Common myeloid progenitor, CD34-positive (primary cell): ENCODE results near the gene SSNA1.
A peak's percentile ranks its signal among the peaks of the same experiment; 100 is the strongest.

Experiments used
- CTCF ChIA-PET: fragments of 350-600 bp; sonication (Branson Sonifier 250); formaldehyde crosslinking; loops from one replicate; lab custom pipeline; 2021; ENCODE audit warnings: antibody characterized with exemption; lab: Charles Lee
- POLR2A ChIA-PET: fragments of 350-600 bp; sonication (Branson Sonifier 250); formaldehyde crosslinking; loops from one replicate; lab custom pipeline; 2021; ENCODE audit warnings: antibody characterized with exemption; lab: Charles Lee
- DNase-seq, 3 donors: peaks; one replicate each; pipeline versions ENCODE4 v3.0.0 to v3.0.0-alpha.2; 2013
- H3K27ac ChIP-seq, 2 experiments: 1 replicate in 1 of 2; 2 replicates in 1 of 2; pipeline ENCODE4 v1.7.0; 2013; ENCODE audit warnings: inconsistent platforms in 2 of 2, low read length in 2 of 2, mild to moderate bottlenecking in 2 of 2, low read depth in 1 of 2, moderate library complexity in 1 of 2; ENCODE audit not compliant: severe bottlenecking in 2 of 2, insufficient read depth in 1 of 2, poor library complexity in 1 of 2
- H3K27me3 ChIP-seq, 5 experiments: replicated peaks in 2 of 5; 1 replicate in 3 of 5; 2 replicates in 2 of 5; pipeline versions ENCODE4 v1.6.1 to v1.7.0; 2013; ENCODE audit warnings: low read length in 4 of 5, mild to moderate bottlenecking in 2 of 5, moderate library complexity in 2 of 5, inconsistent platforms in 1 of 5; ENCODE audit not compliant: insufficient read depth in 5 of 5, control insufficient read depth in 4 of 5
- H3K36me3 ChIP-seq, 4 experiments: 1 replicate in 2 of 4; 2 replicates in 2 of 4; pipeline versions ENCODE4 v1.6.1 to v1.7.0; 2013; ENCODE audit warnings: low read length in 3 of 4, control low read depth in 1 of 4, mild to moderate bottlenecking in 1 of 4; ENCODE audit not compliant: control insufficient read depth in 4 of 4, insufficient read depth in 4 of 4
- H3K4me1 ChIP-seq, 4 experiments: 1 replicate in 3 of 4; 2 replicates in 1 of 4; pipeline versions ENCODE4 v1.6.1 to v1.7.1; 2013; ENCODE audit warnings: low read length in 3 of 4, mild to moderate bottlenecking in 3 of 4, control low read depth in 1 of 4, inconsistent platforms in 1 of 4, moderate library complexity in 1 of 4; ENCODE audit not compliant: control insufficient read depth in 4 of 4, insufficient read depth in 4 of 4; ENCODE audit errors: control extremely low read depth in 1 of 4
- H3K4me3 ChIP-seq, 7 experiments: 1 replicate in 4 of 7; 2 replicates in 3 of 7; pipeline versions ENCODE4 v1.5.1 to v1.7.0; 2013; ENCODE audit warnings: mild to moderate bottlenecking in 7 of 7, low read length in 6 of 7, moderate library complexity in 6 of 7, inconsistent platforms in 2 of 7, low read depth in 2 of 7, control low read depth in 1 of 7; ENCODE audit not compliant: insufficient read depth in 4 of 7, control insufficient read depth in 1 of 7; ENCODE audit errors: extremely low read depth in 1 of 7
- H3K9me3 ChIP-seq, 5 experiments: 1 replicate in 4 of 5; 2 replicates in 1 of 5; pipeline versions ENCODE4 v1.6.1 to v1.7.1; 2013; ENCODE audit warnings: low read length in 4 of 5, mild to moderate bottlenecking in 2 of 5, inconsistent platforms in 1 of 5, low read depth in 1 of 5, moderate library complexity in 1 of 5; ENCODE audit not compliant: control insufficient read depth in 4 of 5, insufficient read depth in 2 of 5; ENCODE audit errors: control extremely low read depth in 1 of 5
- WGBS: methylation state at CpG from one replicate; pipeline ENCODE4 v1.1.5; 2013; ENCODE audit not compliant: insufficient coverage; 5-methylcytosine and 5-hydroxymethylcytosine counted together

Gene SSNA1

DNA sequence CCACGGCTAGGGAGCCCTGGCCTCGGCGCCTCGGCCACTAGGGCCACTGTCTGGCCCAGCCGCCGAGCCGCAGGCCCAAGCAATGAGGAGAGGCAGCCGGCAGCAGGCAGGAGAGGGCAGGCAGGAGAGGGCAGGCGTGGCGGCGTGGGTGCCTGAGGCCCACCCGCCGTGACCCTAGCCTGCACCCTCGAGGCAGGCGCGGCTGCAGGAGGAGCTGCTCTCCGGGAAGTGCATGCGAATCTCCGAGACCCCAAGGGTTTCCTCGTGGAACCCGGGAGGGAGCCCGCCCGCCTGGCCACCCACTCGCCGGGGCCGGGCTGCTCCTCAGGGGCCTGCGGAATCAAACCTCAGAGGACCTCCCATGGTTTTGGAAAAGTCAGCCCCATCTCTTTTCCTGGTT lies 40.2 kb upstream of the SSNA1 start:
- no peaks in the 10 kb centered on the region for H3K9me3 ChIP-seq
- no peak for DNase-seq
- ChIA-PET CTCF (interaction anchor here (1.0 kb wide), 1 partner anchor 28 kb away, joined by 3 read pairs; no protein-coding TSS in a partner anchor), POLR2A (interaction anchor here (0.6 kb wide), 1 partner anchor 540 kb away, joined by 3 read pairs; no protein-coding TSS in a partner anchor)
- H3K27ac ChIP-seq: no peak overlapping the region
- 76% methylated on average over 26 of the region's 27 CpGs for WGBS
- H3K36me3 ChIP-seq: no peaks in the 10 kb centered on the region
- peaks cover 0 to 45% (median 4%) of the 10 kb centered on the region in 5 experiments for H3K27me3 ChIP-seq
- H3K4me3 ChIP-seq: no peak overlapping the region
- no peaks in the 10 kb centered on the region for H3K4me1 ChIP-seq

DNA sequence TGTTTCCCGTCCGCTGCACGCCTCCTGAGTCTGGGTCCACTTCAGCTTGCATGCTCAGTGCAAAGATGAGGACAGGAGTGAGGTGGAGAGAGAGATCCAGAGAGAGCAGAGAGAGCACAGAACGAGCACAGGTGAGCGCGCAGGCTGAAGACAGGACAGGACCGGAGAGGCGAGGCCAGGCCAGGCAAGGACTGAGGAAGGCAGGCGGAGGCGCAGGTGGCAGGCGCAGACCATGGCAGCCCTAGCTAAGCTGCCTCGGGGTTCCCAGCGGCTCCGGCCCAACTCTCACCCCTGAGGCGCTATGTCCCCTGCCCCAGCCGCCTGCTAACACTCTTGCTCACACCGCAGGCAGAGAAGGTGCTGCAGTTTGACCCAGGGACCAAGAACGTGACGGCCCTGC lies 39.8 kb upstream of the SSNA1 start:
- ChIA-PET POLR2A (interaction anchor here (0.6 kb wide), 1 partner anchor 540 kb away, joined by 3 read pairs; no protein-coding TSS in a partner anchor), CTCF (interaction anchor here (1.0 kb wide), 1 partner anchor 27 kb away, joined by 3 read pairs; no protein-coding TSS in a partner anchor)
- WGBS: 94% methylated on average over 19 of the region's 19 CpGs
- Histone ChIP-seq H3K36me3 (no peaks in the 10 kb centered on the region), H3K4me1 (no peaks in the 10 kb centered on the region), H3K9me3 (no peaks in the 10 kb centered on the region), H3K27ac (no peak overlapping the region), H3K27me3 (peaks cover 0 to 41% (median 4%) of the 10 kb centered on the region in 5 experiments), H3K4me3 (no peak overlapping the region)
- no peak for DNase-seq

DNA sequence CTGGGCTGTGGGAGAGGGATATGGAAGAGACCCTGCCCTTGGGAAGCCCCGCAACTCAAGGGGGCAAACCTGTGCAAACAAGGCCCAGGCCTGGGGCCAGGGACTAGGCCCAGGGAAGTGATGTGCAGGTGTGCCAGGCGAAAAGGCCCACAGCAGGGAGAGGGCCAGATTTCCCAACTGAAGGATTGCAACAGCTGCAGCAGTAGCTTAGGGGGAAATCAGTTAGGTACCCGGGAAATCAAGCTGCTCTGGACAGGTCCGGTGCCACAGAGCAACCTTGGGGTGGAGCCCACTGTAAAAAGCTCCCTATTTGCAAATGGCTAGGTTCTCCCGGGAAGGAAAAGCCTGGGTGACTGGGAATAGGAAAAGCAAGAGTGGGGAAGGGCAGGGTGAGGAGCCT lies 39.1 kb upstream of the SSNA1 start:
- DNase-seq: no peak
- POLR2A ChIA-PET: no interaction called here
- no peaks in the 10 kb centered on the region for H3K9me3 ChIP-seq
- H3K4me3 ChIP-seq: no peak overlapping the region
- peaks cover 0 to 36% (median 3%) of the 10 kb centered on the region in 5 experiments for H3K27me3 ChIP-seq
- CTCF ChIA-PET: interaction anchor here (1.0 kb wide), 1 partner anchor 27 kb away, joined by 3 read pairs; no protein-coding TSS in a partner anchor
- no peak overlapping the region for H3K27ac ChIP-seq
- H3K36me3 ChIP-seq: no peaks in the 10 kb centered on the region
- no peaks in the 10 kb centered on the region for H3K4me1 ChIP-seq
- WGBS: 84% methylated on average over 4 of the region's 5 CpGs

DNA sequence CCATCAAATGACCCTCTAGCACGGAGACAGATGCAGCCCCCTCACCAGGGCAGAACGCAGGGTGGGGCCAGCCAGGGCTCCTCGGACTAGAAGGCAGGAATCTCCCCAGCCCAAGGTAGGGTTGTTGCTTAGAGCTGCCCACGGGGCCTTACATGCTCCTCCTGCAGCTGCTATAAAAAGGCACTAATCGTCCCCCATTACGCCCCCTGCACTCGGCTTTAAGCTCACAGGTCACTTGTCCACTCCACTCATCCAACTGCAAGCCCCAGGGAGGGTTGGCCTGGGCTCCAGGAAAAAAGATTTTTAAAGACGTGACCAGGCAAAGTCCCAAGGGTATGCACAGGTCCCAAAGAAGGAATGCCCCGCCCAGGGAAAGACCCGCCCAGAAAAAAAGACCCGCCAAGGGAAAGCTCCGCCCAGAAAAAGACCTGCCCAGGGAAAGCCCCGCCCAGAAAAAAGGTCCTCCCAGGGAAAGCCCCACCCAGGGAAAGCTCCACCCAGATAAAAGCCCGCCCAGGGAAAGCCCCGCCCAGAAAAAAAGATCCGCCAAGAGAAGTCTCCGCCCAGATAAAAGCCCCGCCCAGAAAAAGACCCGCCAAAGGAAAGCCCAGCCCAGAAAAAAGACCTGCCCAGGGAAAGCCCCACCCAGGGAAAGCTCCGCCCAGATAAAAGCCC lies 38.4 kb upstream of the SSNA1 start:
- H3K4me3 ChIP-seq: no peak overlapping the region
- POLR2A ChIA-PET: no interaction called here
- H3K27me3 ChIP-seq: peaks cover 0 to 42% (median 3%) of the 10 kb centered on the region in 5 experiments
- no peaks in the 10 kb centered on the region for H3K9me3 ChIP-seq
- WGBS: 63% methylated on average over 17 of the region's 20 CpGs
- CTCF ChIA-PET: interaction anchor here (1.0 kb wide), 1 partner anchor 74 kb away, joined by 3 read pairs; no protein-coding TSS in a partner anchor
- H3K27ac ChIP-seq: no peak overlapping the region
- H3K36me3 ChIP-seq: no peaks in the 10 kb centered on the region
- H3K4me1 ChIP-seq: no peaks in the 10 kb centered on the region
- no peak for DNase-seq

DNA sequence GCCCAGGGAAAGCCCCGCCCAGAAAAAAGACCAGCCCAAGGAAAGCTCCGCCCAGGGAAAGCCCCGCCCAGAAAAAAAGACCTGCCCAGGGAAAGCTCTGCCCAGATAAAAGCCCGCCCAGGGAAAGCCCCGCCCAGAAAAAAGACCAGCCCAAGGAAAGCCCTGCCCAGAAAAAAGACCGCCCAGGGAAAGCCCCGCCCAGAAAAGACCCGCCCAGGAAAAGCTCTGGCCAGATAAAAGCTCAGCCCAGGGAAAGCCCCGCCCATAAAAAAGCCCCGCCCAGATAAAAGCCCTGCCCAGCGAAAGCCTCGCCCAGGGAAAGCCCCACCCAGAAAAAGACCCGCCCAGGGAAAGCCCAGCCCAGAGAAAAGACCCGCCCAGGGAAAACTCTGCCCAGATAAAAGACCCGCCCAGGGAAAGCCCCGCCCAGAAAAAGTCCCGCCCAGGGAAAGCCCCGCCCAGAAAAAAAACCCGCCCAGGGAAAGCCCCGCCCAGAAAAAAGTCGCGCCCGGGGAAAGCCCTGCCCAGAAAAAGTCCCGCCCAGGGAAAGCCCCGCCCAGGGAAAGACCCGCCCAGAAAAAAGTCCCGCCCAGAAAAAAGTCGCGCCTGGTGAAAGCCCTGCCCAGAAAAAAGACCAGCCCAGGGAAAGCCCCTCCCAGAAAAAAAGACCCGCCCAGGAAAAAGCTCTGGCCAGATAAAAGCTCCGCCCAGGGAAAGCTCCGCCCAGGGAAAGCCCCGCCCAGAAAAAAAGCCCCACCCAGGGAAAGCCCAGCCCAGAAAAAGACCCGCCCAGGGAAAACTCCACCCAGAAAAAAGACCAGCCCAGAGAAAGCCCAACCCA lies 37.6 kb upstream of the SSNA1 start:
- H3K27me3 ChIP-seq: peaks cover 0 to 47% (median 6%) of the 10 kb centered on the region in 5 experiments
- no peak overlapping the region for H3K4me3 ChIP-seq
- H3K9me3 ChIP-seq: no peaks in the 10 kb centered on the region
- no peaks in the 10 kb centered on the region for H3K36me3 ChIP-seq
- no peaks in the 10 kb centered on the region for H3K4me1 ChIP-seq
- 22% methylated on average over 27 of the region's 34 CpGs for WGBS
- H3K27ac ChIP-seq: no peak overlapping the region
- ChIA-PET POLR2A (no interaction called here), CTCF (interaction anchor here (1.0 kb wide), 1 partner anchor 73 kb away, joined by 3 read pairs; no protein-coding TSS in a partner anchor)
- DNase-seq: peak in 2 of 3 donors; percentile 59 to 66

DNA sequence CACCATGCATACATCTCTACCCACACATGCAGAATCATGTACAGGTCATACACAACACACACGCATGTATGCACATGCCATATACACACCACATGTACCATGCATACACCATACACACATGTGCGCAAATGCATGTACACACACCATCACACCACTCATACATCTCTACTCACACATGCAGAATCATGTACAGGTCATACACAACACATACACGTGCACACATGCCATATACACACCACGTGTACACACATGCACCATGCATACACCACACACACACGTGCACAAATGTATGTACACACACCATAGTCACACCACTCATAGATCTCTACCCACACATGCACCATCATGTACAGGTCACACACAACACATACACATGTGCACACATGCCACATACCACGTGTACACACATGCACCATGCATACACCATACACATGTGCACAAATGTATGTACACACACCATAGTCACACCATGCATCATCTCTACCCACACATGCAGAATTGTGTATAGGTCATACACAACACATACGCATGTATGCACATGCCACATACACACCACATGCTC lies 35.6 kb upstream of the SSNA1 start:
- no peak overlapping the region for H3K27ac ChIP-seq
- CTCF ChIA-PET: no interaction called here

More for the DNA sequence above, 35.6 kb upstream of the SSNA1 start:
- no peak for DNase-seq
- Histone ChIP-seq H3K27me3 (peaks cover 0 to 49% (median 14%) of the 10 kb centered on the region in 5 experiments), H3K4me1 (peaks cover 0 to 14% (median 8%) of the 10 kb centered on the region in 4 experiments), H3K36me3 (no peaks in the 10 kb centered on the region), H3K4me3 (no peak overlapping the region), H3K9me3 (no peaks in the 10 kb centered on the region)
- WGBS: 94% methylated on average over 7 of the region's 7 CpGs
- POLR2A ChIA-PET: no interaction called here
